Activated CD8-positive, alpha-beta T cell treated with anti-CD3 and anti-CD28 coated beads for 36 hours (primary cell): ENCODE data around the gene RALB. TPM values are rescaled to one million over a fixed set of nuclear protein-coding genes. Genes with fewer than 3 reads are reported as not detected.
A peak's percentile ranks its signal among the peaks of the same experiment; 100 is the strongest.
"Not testable (repeated sequence)": the region's sequence is repeated elsewhere in the genome, so short reads cannot be mapped to it uniquely, and the experiment has no call there.

Experiments
- ATAC-seq: fragments of 200-7000 bp; cut with Tn5 transposase; one replicate; pipeline ENCODE4 v1.10.0; 2021; ENCODE audit warnings: mild to moderate bottlenecking, moderate library complexity
- CTCF ChIA-PET: fragments of 350-600 bp; sonication (Branson Sonifier 250); formaldehyde crosslinking; loops from one replicate; lab custom pipeline; 2021; ENCODE audit warnings: antibody characterized with exemption; lab: Charles Lee
- POLR2A ChIA-PET: fragments of 350-600 bp; sonication (Branson Sonifier 250); formaldehyde crosslinking; loops from one replicate; lab custom pipeline; 2021; ENCODE audit warnings: antibody characterized with exemption; lab: Charles Lee
- DNase-seq: peaks from one replicate; pipeline ENCODE4 v3.0.0-alpha.2; 2020
- H3K27ac Mint-ChIP-seq: one replicate; pipeline ENCODE4 v1.8.0; 2021; ENCODE audit warnings: mild to moderate bottlenecking, mixed read lengths
- H3K27me3 Mint-ChIP-seq: one replicate; pipeline ENCODE4 v1.8.0; 2021; ENCODE audit warnings: mixed read lengths
- H3K36me3 Mint-ChIP-seq: one replicate; pipeline ENCODE4 v1.8.0; 2021; ENCODE audit warnings: low read depth, mixed read lengths
- H3K4me1 Mint-ChIP-seq: one replicate; pipeline ENCODE4 v1.8.0; 2021; ENCODE audit warnings: low read depth, mixed read lengths
- H3K4me3 Mint-ChIP-seq: one replicate; pipeline ENCODE4 v1.8.0; 2021; ENCODE audit warnings: mild to moderate bottlenecking, moderate library complexity, mixed read lengths
- H3K9me3 Mint-ChIP-seq: one replicate; pipeline ENCODE4 v1.8.0; 2021; ENCODE audit warnings: mixed read lengths
- CTCF ChIP-seq: fragments of 200-600 bp; IDR thresholded peaks from one replicate; pipeline ENCODE4 v1.8.0; 2022; ENCODE audit warnings: antibody characterized with exemption, mild to moderate bottlenecking
- intact Hi-C: fragments of 100-400 bp; cut with micrococcal nuclease; formaldehyde crosslinking; loops from one replicate; pipeline ENCODE4 v1.10.0; 2022
- total RNA-seq, 2 experiments: library from RNA; stranded (reverse); gene quantifications; one replicate each; pipeline ENCODE4 v1.2.3, GENCODE V29; 2021

Gene RALB
- total RNA-seq, 2 experiments from 2014 or later = 16.7 to 17.6 TPM

- no peak for ATAC-seq
- no peak for TF ChIP-seq CTCF
- no peaks in the 10 kb centered on the region for H3K9me3 Mint-ChIP-seq
- H3K36me3 Mint-ChIP-seq = no peaks in the 10 kb centered on the region
- POLR2A ChIA-PET = no interaction called here
- H3K4me3 Mint-ChIP-seq = no peak overlapping the region
- H3K27me3 Mint-ChIP-seq = no peaks in the 10 kb centered on the region
- no peak overlapping the region for H3K27ac Mint-ChIP-seq
- peaks cover 11% of the 10 kb centered on the region for H3K4me1 Mint-ChIP-seq
- no peak for DNase-seq
- CTCF ChIA-PET = no interaction called here
- intact Hi-C loops = loop anchor here (10.0 kb wide), 1 partner anchor 204 kb away; no protein-coding TSS in a partner anchor
Observed at GRCh38 chr2:120319123-120319522, 66.5 kb downstream of the RALB start.

GRCh38 chr2:120319686-120320317, 67.2 kb downstream of the RALB start:
- Mint-ChIP-seq H3K4me3 (no peak overlapping the region), H3K27me3 (no peaks in the 10 kb centered on the region), H3K9me3 (no peaks in the 10 kb centered on the region), H3K36me3 (no peaks in the 10 kb centered on the region), H3K4me1 (peaks cover 4% of the 10 kb centered on the region), H3K27ac (no peak overlapping the region)
- ChIA-PET CTCF (no interaction called here), POLR2A (no interaction called here)
- TF ChIP-seq CTCF = no peak
- intact Hi-C loops = loop anchor here (10.0 kb wide), 1 partner anchor 205 kb away; no protein-coding TSS in a partner anchor
- no peak for ATAC-seq
- DNase-seq = no peak

GRCh38 chr2:120320318-120320851, 67.7 kb downstream of the RALB start:
- H3K9me3 Mint-ChIP-seq = no peaks in the 10 kb centered on the region
- CTCF ChIA-PET = interaction anchor here (0.8 to 1.2 kb wide), 2 partner anchors 8 to 301 kb away, joined by 3 read pairs; no protein-coding TSS in a partner anchor
- no peak overlapping the region for H3K27ac Mint-ChIP-seq
- no peaks in the 10 kb centered on the region for H3K36me3 Mint-ChIP-seq
- H3K27me3 Mint-ChIP-seq = no peaks in the 10 kb centered on the region
- no peak for DNase-seq
- no peak overlapping the region for H3K4me3 Mint-ChIP-seq
- TF ChIP-seq CTCF = no peak
- POLR2A ChIA-PET = no interaction called here
- no peaks in the 10 kb centered on the region for H3K4me1 Mint-ChIP-seq
- no peak for ATAC-seq
- intact Hi-C loops = no loop called here

GRCh38 chr2:120320887-120321556, 68.4 kb downstream of the RALB start:
- intact Hi-C loops, DNase-seq, H3K4me3 Mint-ChIP-seq, H3K36me3 Mint-ChIP-seq, H3K9me3 Mint-ChIP-seq, H3K4me1 Mint-ChIP-seq, H3K27me3 Mint-ChIP-seq, ATAC-seq, POLR2A ChIA-PET, H3K27ac Mint-ChIP-seq: not testable (repeated sequence)
- CTCF ChIA-PET = interaction anchor here (0.8 to 1.2 kb wide), 2 partner anchors 9 to 301 kb away, joined by 3 read pairs; no protein-coding TSS in a partner anchor

DNA sequence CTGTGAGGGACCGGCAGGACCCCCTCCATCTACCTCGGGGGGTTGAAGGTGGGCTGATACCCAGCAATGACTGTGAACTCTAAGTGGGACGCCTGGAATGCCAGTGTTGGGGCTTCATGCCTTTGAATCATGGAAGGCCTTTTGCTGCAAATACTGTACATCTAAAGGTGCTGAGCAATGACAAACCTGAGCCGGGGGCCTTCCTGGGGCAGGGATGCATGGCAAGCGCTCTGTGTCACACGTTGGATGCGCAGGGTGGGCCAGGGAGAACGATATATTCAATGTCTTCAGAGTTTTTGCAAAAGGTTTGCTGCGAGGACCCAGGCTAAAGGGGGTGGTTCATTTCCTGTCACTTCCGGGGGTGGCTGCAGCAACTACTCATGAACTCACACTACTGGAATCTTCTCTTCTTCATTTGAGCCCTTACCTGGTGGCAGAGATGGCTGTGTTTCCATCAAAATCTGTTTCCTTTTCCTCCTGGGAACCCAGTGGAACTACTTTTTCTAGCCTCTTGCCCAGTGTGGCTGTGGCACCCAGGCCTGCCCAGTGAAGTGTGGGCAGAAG, 69.2 kb downstream of the RALB start:
- Mint-ChIP-seq H3K27me3 (no peaks in the 10 kb centered on the region), H3K9me3 (no peaks in the 10 kb centered on the region), H3K4me1 (no peaks in the 10 kb centered on the region), H3K4me3 (no peak overlapping the region), H3K36me3 (no peaks in the 10 kb centered on the region), H3K27ac (no peak overlapping the region)
- POLR2A ChIA-PET = no interaction called here
- no peak for TF ChIP-seq CTCF
- ATAC-seq (peak; percentile 37), DNase-seq (no peak)
- CTCF ChIA-PET = no interaction called here
- intact Hi-C loops = no loop called here
